SK-N-SH (cell line): ENCODE measurements around the gene HK2. TPM values are rescaled to one million over a fixed set of nuclear protein-coding genes. Genes with fewer than 3 reads are reported as not detected.

Source experiments
- CTCF ChIA-PET: fragments of 300-600, 350-600 bp; formaldehyde crosslinking; extraction: SDS; loops from one replicate; lab custom pipeline; 2021; lab: Yijun Ruan, JAX
- POLR2A ChIA-PET: fragments of 350-600 bp; sonication (Branson Sonifier 250); formaldehyde crosslinking; extraction: SDS; loops from one replicate; lab custom pipeline; 2020; ENCODE audit warnings: antibody characterized with exemption, inconsistent platforms; lab: Yijun Ruan, JAX
- DNase-seq: peaks from one replicate; pipeline ENCODE4 v3.0.0; 2012
- H2AFZ ChIP-seq: fragments of 200-600 bp; sonication (generic); 2 replicates; pipeline ENCODE4 v1.8.1; 2016; ENCODE audit warnings: antibody characterized with exemption, mild to moderate bottlenecking, low read depth
- H3F3A ChIP-seq: fragments of 200-600 bp; sonication (generic); replicated peaks from 2 replicates; pipeline ENCODE3; 2016; ENCODE audit warnings: antibody characterized with exemption, mild to moderate bottlenecking; ENCODE audit not compliant: insufficient read depth
- H3K27ac ChIP-seq, 2 experiments: fragments of 200-500 bp in 1 of 2; fragments of 200-600 bp in 1 of 2; sonication (Bioruptor generic) in 1 of 2; sonication (generic), shearing (Covaris generic) in 1 of 2; 2 replicates each; pipeline versions ENCODE4 v1.5.1 to v1.6.1; 2014 to 2016; ENCODE audit warnings: low read depth in 2 of 2, inconsistent platforms in 1 of 2, low read length in 1 of 2, mild to moderate bottlenecking in 1 of 2, mixed read lengths in 1 of 2
- H3K27me3 ChIP-seq: fragments of 200-600 bp; sonication (generic), shearing (Covaris generic); 2 replicates; pipeline ENCODE4 v1.6.1; 2016; ENCODE audit warnings: mixed run types; ENCODE audit not compliant: insufficient read depth
- H3K36me3 ChIP-seq, 2 experiments: fragments of 200-500 bp in 1 of 2; fragments of 200-600 bp in 1 of 2; sonication (Bioruptor generic) in 1 of 2; sonication (generic) in 1 of 2; replicated peaks in 1 of 2; 2 replicates each; pipeline versions ENCODE3 to v1.5.1; 2014 to 2016; ENCODE audit warnings: low read length in 1 of 2, mild to moderate bottlenecking in 1 of 2; ENCODE audit not compliant: insufficient read depth in 2 of 2, control insufficient read depth in 1 of 2
- H3K4me1 ChIP-seq, 2 experiments: fragments of 200-500 bp in 1 of 2; fragments of 200-600 bp in 1 of 2; sonication (Bioruptor generic) in 1 of 2; sonication (generic), shearing (Covaris generic) in 1 of 2; 2 replicates each; pipeline versions ENCODE4 v1.5.1 to v1.6.1; 2014 to 2016; ENCODE audit warnings: low read depth in 1 of 2, low read length in 1 of 2, mixed run types in 1 of 2; ENCODE audit not compliant: insufficient read depth in 2 of 2, control insufficient read depth in 1 of 2
- H3K4me2 ChIP-seq: fragments of 200-600 bp; sonication (generic), shearing (Covaris generic); 2 replicates; pipeline ENCODE4 v1.6.1; 2017; ENCODE audit warnings: mixed run types
- H3K4me3 ChIP-seq, 2 experiments: fragments of 200-500 bp in 1 of 2; fragments of 200-600 bp in 1 of 2; sonication (Bioruptor generic) in 1 of 2; sonication (generic), shearing (Covaris generic) in 1 of 2; 2 replicates each; pipeline versions ENCODE4 v1.5.1 to v1.8.1; 2014 to 2016; ENCODE audit warnings: low read depth in 2 of 2, inconsistent platforms in 1 of 2, low read length in 1 of 2, mild to moderate bottlenecking in 1 of 2, mixed read lengths in 1 of 2, moderate library complexity in 1 of 2
- H3K79me2 ChIP-seq: fragments of 200-600 bp; sonication (generic); 2 replicates; pipeline ENCODE4 v1.8.1; 2017; ENCODE audit warnings: mild to moderate bottlenecking; ENCODE audit not compliant: insufficient read depth
- H3K9ac ChIP-seq: fragments of 200-600 bp; sonication (generic); 2 replicates; pipeline ENCODE4 v1.6.1; 2017; ENCODE audit warnings: mixed run types
- H3K9me2 ChIP-seq: fragments of 200-600 bp; sonication (generic); 2 replicates; pipeline ENCODE4 v1.6.1; 2017; ENCODE audit warnings: mixed run types
- H3K9me3 ChIP-seq: fragments of 200-600 bp; sonication (generic); 2 replicates; pipeline ENCODE4 v1.6.1; 2017; ENCODE audit warnings: mixed run types, mild to moderate bottlenecking, moderate library complexity
- H4K20me1 ChIP-seq: fragments of 200-600 bp; sonication (generic); 2 replicates; pipeline ENCODE4 v1.6.1; 2017; ENCODE audit warnings: mild to moderate bottlenecking, mixed run types; ENCODE audit not compliant: insufficient read depth
- CHD2 ChIP-seq: fragments of 150-350 bp; IDR thresholded peaks from 2 replicates; pipeline ENCODE4 v1.6.1; 2018; ENCODE audit warnings: low read length; ENCODE audit not compliant: partially characterized antibody
- ELF1 ChIP-seq: IDR thresholded peaks from 2 replicates; pipeline ENCODE4 v1.4.0; 2012
- EP300 ChIP-seq, 2 experiments: IDR thresholded peaks; 2 replicates each; pipeline versions ENCODE4 v1.4.0 to v1.6.1; 2012; ENCODE audit warnings: borderline replicate concordance in 1 of 2, low read depth in 1 of 2, low read length in 1 of 2
- FOSL2 ChIP-seq: IDR thresholded peaks from 2 replicates; pipeline ENCODE4 v1.4.0; 2012; ENCODE audit warnings: low read depth, mild to moderate bottlenecking, moderate library complexity, borderline replicate concordance
- FOXM1 ChIP-seq: IDR thresholded peaks from 2 replicates; pipeline ENCODE4 v1.4.0; 2012; ENCODE audit warnings: low read depth, mild to moderate bottlenecking
- GABPA ChIP-seq: IDR thresholded peaks from 2 replicates; pipeline ENCODE4 v1.4.0; 2012; ENCODE audit warnings: low read depth, mild to moderate bottlenecking
- JUND ChIP-seq: IDR thresholded peaks from 2 replicates; pipeline ENCODE4 v1.4.0; 2012
- MAX ChIP-seq: IDR thresholded peaks from 2 replicates; pipeline ENCODE4 v1.4.0; 2012; ENCODE audit warnings: low read depth
- MXI1 ChIP-seq: IDR thresholded peaks from 2 replicates; pipeline ENCODE4 v1.6.1; 2012; ENCODE audit warnings: mild to moderate bottlenecking, low read depth, low read length, improper control_type of control experiment
- NFIC ChIP-seq: IDR thresholded peaks from 2 replicates; pipeline ENCODE4 v1.4.0; 2012; ENCODE audit warnings: borderline replicate concordance
- NRF1 ChIP-seq: IDR thresholded peaks from 2 replicates; pipeline ENCODE4 v1.6.1; 2012; ENCODE audit warnings: low read depth, mild to moderate bottlenecking, low read length
- PBX3 ChIP-seq: IDR thresholded peaks from 2 replicates; pipeline ENCODE4; 2012
- RAD21 ChIP-seq: IDR thresholded peaks from 2 replicates; pipeline ENCODE4 v1.6.1; 2012; ENCODE audit warnings: mild to moderate bottlenecking, low read length
- RCOR1 ChIP-seq: fragments of 150-350 bp; IDR thresholded peaks from 2 replicates; pipeline ENCODE4 v1.6.1; 2017; ENCODE audit warnings: antibody characterized with exemption, low read length
- TAF1 ChIP-seq: IDR thresholded peaks from 2 replicates; pipeline ENCODE4 v1.6.1; 2012; ENCODE audit warnings: low read depth, mild to moderate bottlenecking, low read length, moderate library complexity, borderline replicate concordance
- TCF12 ChIP-seq: IDR thresholded peaks from 2 replicates; pipeline ENCODE4 v1.4.0; 2012
- TEAD4 ChIP-seq: IDR thresholded peaks from 2 replicates; pipeline ENCODE4 v1.4.0; 2012; ENCODE audit warnings: mild to moderate bottlenecking, borderline replicate concordance; ENCODE audit not compliant: insufficient read depth
- ZBTB33 ChIP-seq: IDR thresholded peaks from 2 replicates; pipeline ENCODE4 v1.4.0; 2012; ENCODE audit warnings: low read depth, borderline replicate concordance
- WGBS: methylation state at CpG from one replicate; pipeline ENCODE4 v1.1.6; 2017; ENCODE audit warnings: low lambda C conversion rate; 5-methylcytosine and 5-hydroxymethylcytosine counted together
- polyA plus RNA-seq, 3 experiments: library from polyadenylated mRNA; depleted of rRNA; stranded (reverse); fragments of >200 nt; gene quantifications; 2 replicates each; pipeline ENCODE4 v1.2.3, GENCODE V29; 2012
- TF ChIP-seq, protein P1 (sequence below): IDR thresholded peaks from 2 replicates; pipeline ENCODE4 v1.4.0; 2012; ENCODE audit warnings: low read depth, borderline replicate concordance
- TF ChIP-seq, protein P2 (sequence below): fragments of 150-350 bp; IDR thresholded peaks from 2 replicates; pipeline ENCODE4 v1.6.1; 2017; ENCODE audit warnings: antibody characterized with exemption, low read length, low read depth, borderline replicate concordance
- TF ChIP-seq, protein P3 (sequence below): IDR thresholded peaks from 2 replicates; pipeline ENCODE4 v1.6.1; 2012; ENCODE audit warnings: mild to moderate bottlenecking, low read depth, low read length, moderate library complexity

Gene HK2
- polyA plus RNA-seq, 1 of the 3 experiments (the other 2 are of a cell fraction), result 13.5 TPM

DNA sequence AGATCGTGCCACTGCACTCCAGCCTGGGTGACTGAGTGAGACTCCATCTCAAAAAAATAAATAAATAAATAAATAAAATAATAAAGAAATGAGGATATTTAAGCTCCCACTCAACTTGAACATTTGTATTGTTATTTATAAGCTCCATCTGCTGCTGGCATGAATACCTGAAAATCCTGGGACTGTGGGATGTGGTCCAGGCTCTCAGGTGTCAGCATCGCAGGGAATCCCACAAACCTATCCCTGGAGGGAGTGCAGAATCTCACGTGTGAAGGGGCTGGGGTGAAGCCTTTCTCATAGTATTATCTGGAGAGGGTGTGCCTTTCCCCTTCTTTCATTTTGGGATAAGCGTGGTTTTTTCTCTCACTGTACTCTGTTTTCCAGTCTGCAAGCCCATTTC is 77.1 kb downstream of the HK2 start (continued):
- no peak for TF ChIP-seq JUND
- no peak for TF ChIP-seq ELF1
- TF ChIP-seq NFIC, result no peak
- no peak for TF ChIP-seq MXI1
- no peak for TF ChIP-seq FOSL2
- TF ChIP-seq ZBTB33, result no peak
- no peak for TF ChIP-seq RAD21

DNA sequence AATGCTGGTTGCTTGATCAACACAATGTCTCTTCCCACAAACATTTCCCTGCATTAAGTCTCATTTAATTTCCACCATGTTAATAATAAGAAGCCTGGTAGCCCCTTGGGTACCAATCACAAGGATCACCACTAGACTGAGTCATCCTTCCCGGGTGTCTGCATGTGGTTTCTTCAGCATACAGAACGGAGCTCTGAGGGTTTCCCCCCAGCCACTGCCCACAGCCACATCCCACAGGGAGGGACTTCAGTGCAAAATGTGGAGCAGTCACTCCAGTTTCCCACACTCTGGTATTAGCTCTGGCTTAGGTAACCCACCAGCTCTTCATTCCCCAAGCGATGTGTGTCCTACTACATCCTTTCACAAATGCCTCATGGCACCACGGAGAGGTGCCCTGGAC is 81.8 kb downstream of the HK2 start:
- POLR2A ChIA-PET, result no interaction called here
- DNase-seq, result no peak
- Histone ChIP-seq H4K20me1 (no peaks in the 10 kb centered on the region), H3K4me2 (no peak overlapping the region), H3K4me3 (no peak overlapping the region), H3K9me2 (no peaks in the 10 kb centered on the region), H3K36me3 (no peaks in the 10 kb centered on the region), H3K27ac (no peak overlapping the region), H3K4me1 (no peaks in the 10 kb centered on the region; a peak in 1 of 4 replicates), H3F3A (no peaks in the 10 kb centered on the region), H3K27me3 (no peaks in the 10 kb centered on the region; the same call in 1 of the 2 replicates), H3K9me3 (no peaks in the 10 kb centered on the region)
- WGBS, result 68% methylated on average over 4 of the region's 4 CpGs
- TF ChIP-seq FOXM1 (no peak), TEAD4 (no peak), NRF1 (no peak), RCOR1 (no peak), CHD2 (no peak), MAX (no peak), JUND (no peak), PBX3 (no peak), TCF12 (no peak), EP300 (IDR thresholded peaks at IDR 0.05; ENCODE audit: borderline replicate concordance in 1 of 2, low read depth in 1 of 2, low read length in 1 of 2) (no peak), RAD21 (no peak), ZBTB33 (no peak), GABPA (no peak), TAF1 (no peak), FOSL2 (no peak)
- TF ChIP-seq, protein P1, sequence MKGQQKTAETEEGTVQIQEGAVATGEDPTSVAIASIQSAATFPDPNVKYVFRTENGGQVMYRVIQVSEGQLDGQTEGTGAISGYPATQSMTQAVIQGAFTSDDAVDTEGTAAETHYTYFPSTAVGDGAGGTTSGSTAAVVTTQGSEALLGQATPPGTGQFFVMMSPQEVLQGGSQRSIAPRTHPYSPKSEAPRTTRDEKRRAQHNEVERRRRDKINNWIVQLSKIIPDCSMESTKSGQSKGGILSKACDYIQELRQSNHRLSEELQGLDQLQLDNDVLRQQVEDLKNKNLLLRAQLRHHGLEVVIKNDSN, result no peak
- TF ChIP-seq, protein P2, sequence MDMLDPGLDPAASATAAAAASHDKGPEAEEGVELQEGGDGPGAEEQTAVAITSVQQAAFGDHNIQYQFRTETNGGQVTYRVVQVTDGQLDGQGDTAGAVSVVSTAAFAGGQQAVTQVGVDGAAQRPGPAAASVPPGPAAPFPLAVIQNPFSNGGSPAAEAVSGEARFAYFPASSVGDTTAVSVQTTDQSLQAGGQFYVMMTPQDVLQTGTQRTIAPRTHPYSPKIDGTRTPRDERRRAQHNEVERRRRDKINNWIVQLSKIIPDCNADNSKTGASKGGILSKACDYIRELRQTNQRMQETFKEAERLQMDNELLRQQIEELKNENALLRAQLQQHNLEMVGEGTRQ, result no peak
- TF ChIP-seq, protein P3, sequence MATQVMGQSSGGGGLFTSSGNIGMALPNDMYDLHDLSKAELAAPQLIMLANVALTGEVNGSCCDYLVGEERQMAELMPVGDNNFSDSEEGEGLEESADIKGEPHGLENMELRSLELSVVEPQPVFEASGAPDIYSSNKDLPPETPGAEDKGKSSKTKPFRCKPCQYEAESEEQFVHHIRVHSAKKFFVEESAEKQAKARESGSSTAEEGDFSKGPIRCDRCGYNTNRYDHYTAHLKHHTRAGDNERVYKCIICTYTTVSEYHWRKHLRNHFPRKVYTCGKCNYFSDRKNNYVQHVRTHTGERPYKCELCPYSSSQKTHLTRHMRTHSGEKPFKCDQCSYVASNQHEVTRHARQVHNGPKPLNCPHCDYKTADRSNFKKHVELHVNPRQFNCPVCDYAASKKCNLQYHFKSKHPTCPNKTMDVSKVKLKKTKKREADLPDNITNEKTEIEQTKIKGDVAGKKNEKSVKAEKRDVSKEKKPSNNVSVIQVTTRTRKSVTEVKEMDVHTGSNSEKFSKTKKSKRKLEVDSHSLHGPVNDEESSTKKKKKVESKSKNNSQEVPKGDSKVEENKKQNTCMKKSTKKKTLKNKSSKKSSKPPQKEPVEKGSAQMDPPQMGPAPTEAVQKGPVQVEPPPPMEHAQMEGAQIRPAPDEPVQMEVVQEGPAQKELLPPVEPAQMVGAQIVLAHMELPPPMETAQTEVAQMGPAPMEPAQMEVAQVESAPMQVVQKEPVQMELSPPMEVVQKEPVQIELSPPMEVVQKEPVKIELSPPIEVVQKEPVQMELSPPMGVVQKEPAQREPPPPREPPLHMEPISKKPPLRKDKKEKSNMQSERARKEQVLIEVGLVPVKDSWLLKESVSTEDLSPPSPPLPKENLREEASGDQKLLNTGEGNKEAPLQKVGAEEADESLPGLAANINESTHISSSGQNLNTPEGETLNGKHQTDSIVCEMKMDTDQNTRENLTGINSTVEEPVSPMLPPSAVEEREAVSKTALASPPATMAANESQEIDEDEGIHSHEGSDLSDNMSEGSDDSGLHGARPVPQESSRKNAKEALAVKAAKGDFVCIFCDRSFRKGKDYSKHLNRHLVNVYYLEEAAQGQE, result no peak
- TF ChIP-seq, all 33 proteins: peak for 0
- no peak overlapping the region for H3K9ac ChIP-seq
- CTCF ChIA-PET, result interaction anchor here (1.3 kb wide), 1 partner anchor 177 kb away, joined by 3 read pairs; no protein-coding TSS in a partner anchor
- H2AFZ ChIP-seq, result no peak overlapping the region
- no peaks in the 10 kb centered on the region for H3K79me2 ChIP-seq
